GM23338 (cell line): ENCODE measurements around the gene AAMDC. TPM values are rescaled to one million over a fixed set of nuclear protein-coding genes. Genes with fewer than 3 reads are reported as not detected.
"Not testable (repeated sequence)": the region's sequence is repeated elsewhere in the genome, so short reads cannot be mapped to it uniquely, and the experiment has no call there.

Source experiments
- ATAC-seq: fragments of 200-7000 bp; cut with Tn5 transposase; 3 replicates; pipeline ENCODE4 v1.9.1; 2020
- DNase-seq: peaks from one replicate; pipeline ENCODE4 v3.0.0-alpha.2; 2015; ENCODE audit warnings: low spot score
- H2AFZ ChIP-seq: fragments of 200-600 bp; sonication (generic); 2 replicates; pipeline ENCODE4 v1.8.0; 2016; ENCODE audit warnings: antibody characterized with exemption, mild to moderate bottlenecking, moderate library complexity
- H3F3A ChIP-seq: fragments of 200-600 bp; sonication (generic); replicated peaks from 2 replicates; pipeline ENCODE4 v1.8.0; 2017; ENCODE audit warnings: antibody characterized with exemption, mixed run types, low read depth
- H3K27ac ChIP-seq: fragments of 200-600 bp; sonication (generic); 2 replicates; pipeline ENCODE4 v1.6.1; 2016; ENCODE audit warnings: low read depth
- H3K27me3 ChIP-seq: fragments of 200-600 bp; sonication (generic); 2 replicates; pipeline ENCODE4 v1.8.0; 2016; ENCODE audit warnings: mild to moderate bottlenecking, mixed run types, moderate library complexity; ENCODE audit not compliant: insufficient read depth
- H3K36me3 ChIP-seq: fragments of 200-600 bp; sonication (generic); 2 replicates; pipeline ENCODE4 v1.8.0; 2016; ENCODE audit warnings: mild to moderate bottlenecking; ENCODE audit not compliant: insufficient read depth
- H3K4me1 ChIP-seq: fragments of 200-600 bp; sonication (generic); 2 replicates; pipeline ENCODE4 v1.8.0; 2016; ENCODE audit warnings: mild to moderate bottlenecking, moderate library complexity; ENCODE audit not compliant: insufficient read depth
- H3K4me2 ChIP-seq: fragments of 200-600 bp; sonication (generic); 2 replicates; pipeline ENCODE4 v1.7.1; 2017; ENCODE audit warnings: mixed run types
- H3K4me3 ChIP-seq: fragments of 200-600 bp; sonication (generic); 2 replicates; pipeline ENCODE4 v1.6.1; 2016; ENCODE audit warnings: mixed run types
- H3K79me2 ChIP-seq: fragments of 200-600 bp; sonication (generic); replicated peaks from 2 replicates; pipeline ENCODE4 v1.8.0; 2017; ENCODE audit warnings: mild to moderate bottlenecking; ENCODE audit not compliant: insufficient read depth
- H3K9me2 ChIP-seq: fragments of 200-600 bp; sonication (generic); 2 replicates; pipeline ENCODE4 v1.8.0; 2017; ENCODE audit not compliant: insufficient read depth
- H4K20me1 ChIP-seq: fragments of 200-600 bp; sonication (generic); replicated peaks from 2 replicates; pipeline ENCODE4 v1.8.0; 2017; ENCODE audit warnings: mild to moderate bottlenecking; ENCODE audit not compliant: insufficient read depth
- H3K27ac Mint-ChIP-seq: 2 replicates; pipeline ENCODE4 v1.8.0; 2020; ENCODE audit warnings: inconsistent platforms, mild to moderate bottlenecking, moderate library complexity, mixed read lengths
- H3K27me3 Mint-ChIP-seq: 3 replicates; pipeline ENCODE4 v1.8.0; 2022; ENCODE audit warnings: low read depth, mild to moderate bottlenecking, moderate library complexity, mixed read lengths, inconsistent platforms; ENCODE audit not compliant: insufficient read depth, poor library complexity
- H3K36me3 Mint-ChIP-seq: 3 replicates; pipeline ENCODE4 v1.8.0; 2021; ENCODE audit warnings: low read depth, mild to moderate bottlenecking, inconsistent platforms, moderate library complexity, mixed read lengths
- H3K4me1 Mint-ChIP-seq: 3 replicates; pipeline ENCODE4 v1.8.0; 2020; ENCODE audit warnings: mild to moderate bottlenecking, inconsistent platforms, mixed read lengths
- H3K4me3 Mint-ChIP-seq: 3 replicates; pipeline ENCODE4 v1.8.0; 2021; ENCODE audit warnings: moderate library complexity, mild to moderate bottlenecking, inconsistent platforms, mixed read lengths
- H3K9me3 Mint-ChIP-seq: 3 replicates; pipeline ENCODE4 v1.8.0; 2020; ENCODE audit warnings: moderate library complexity, mild to moderate bottlenecking, inconsistent platforms, mixed read lengths
- EZH2 ChIP-seq: fragments of 200-600 bp; sonication (generic); IDR thresholded peaks from one replicate; pipeline ENCODE4 v1.8.0; 2017; ENCODE audit warnings: antibody characterized with exemption, mild to moderate bottlenecking, low read depth; ENCODE audit not compliant: unreplicated experiment
- EZH2phosphoT487 ChIP-seq: fragments of 200-600 bp; sonication (generic); IDR thresholded peaks from one replicate; pipeline ENCODE4 v1.8.1; 2018; ENCODE audit warnings: antibody characterized with exemption; ENCODE audit not compliant: unreplicated experiment
- JUNB ChIP-seq: IDR thresholded peaks from one replicate; pipeline ENCODE4 v1.6.1; 2016; ENCODE audit warnings: antibody characterized with exemption; ENCODE audit not compliant: unreplicated experiment
- NANOG ChIP-seq: IDR thresholded peaks from 2 replicates; pipeline ENCODE4 v1.6.1; 2016; ENCODE audit warnings: antibody characterized with exemption, borderline replicate concordance
- POLR2AphosphoS5 ChIP-seq: IDR thresholded peaks from 2 replicates; pipeline ENCODE4 v1.6.1; 2016; ENCODE audit warnings: antibody characterized with exemption, low read depth
- ZNF331 ChIP-seq: fragments of 250-450 bp; sonication (Bioruptor Pico); IDR thresholded peaks from 2 replicates; pipeline ENCODE4 v1.5.0; 2020; ENCODE audit warnings: low read depth, mild to moderate bottlenecking, moderate library complexity
- polyA plus RNA-seq: library from polyadenylated mRNA; unstranded; fragments of >200 nt; fragmentation: Nextera tagmentation; extraction: Ambion mirVana; gene quantifications from 2 replicates; pipeline ENCODE4 v1.2.1, GENCODE V29; 2016
- total RNA-seq: library from RNA; depleted of rRNA; stranded (reverse); fragments of >200 nt; shearing (Covaris generic); gene quantifications from 2 replicates; pipeline ENCODE4 v1.2.3, GENCODE V29; 2014
- TF ChIP-seq, protein P1 (sequence below): fragments of 250-450 bp; sonication (Bioruptor Pico); IDR thresholded peaks from 2 replicates; pipeline ENCODE4 v1.5.0; 2020; ENCODE audit warnings: mild to moderate bottlenecking, moderate library complexity
- TF ChIP-seq, protein P2 (sequence below): IDR thresholded peaks from 2 replicates; pipeline ENCODE4 v1.6.1; 2016; ENCODE audit warnings: antibody characterized with exemption

Gene AAMDC
- total and polyA plus RNA-seq, 2 experiments from 2014 or later = 5.3 to 50.2 TPM

DNA sequence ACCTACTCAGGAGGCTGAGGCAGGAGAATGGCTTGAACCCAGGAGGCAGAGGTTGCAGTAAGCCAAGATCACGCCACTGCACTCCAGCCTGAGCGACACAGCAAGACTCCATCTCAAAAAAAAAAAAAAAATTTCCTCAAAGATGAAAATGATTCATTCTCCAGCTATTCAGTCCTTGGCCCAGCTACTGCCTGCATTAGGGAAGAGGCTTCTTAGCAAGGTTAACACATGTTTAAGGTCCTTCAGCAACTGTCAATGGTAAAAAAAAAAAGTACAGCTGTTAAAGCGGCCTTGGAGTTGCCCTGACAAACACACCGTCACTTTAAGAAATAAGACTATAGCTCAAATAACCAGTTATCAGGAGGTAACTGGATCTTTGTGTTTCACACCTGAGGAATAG is 57.3 kb downstream of the AAMDC start:
- H4K20me1 ChIP-seq, H3K27ac Mint-ChIP-seq, DNase-seq, H3K27me3 Mint-ChIP-seq, H3K4me1 ChIP-seq, H3K4me3 Mint-ChIP-seq, H3F3A ChIP-seq, H3K9me2 ChIP-seq, ATAC-seq, H3K36me3 ChIP-seq, H3K79me2 ChIP-seq, H3K27ac ChIP-seq, H3K9me3 Mint-ChIP-seq, H2AFZ ChIP-seq, H3K36me3 Mint-ChIP-seq, H3K4me2 ChIP-seq, H3K27me3 ChIP-seq, H3K4me3 ChIP-seq: not testable (repeated sequence)
- peaks cover 14% of the 10 kb centered on the region for H3K4me1 Mint-ChIP-seq

DNA sequence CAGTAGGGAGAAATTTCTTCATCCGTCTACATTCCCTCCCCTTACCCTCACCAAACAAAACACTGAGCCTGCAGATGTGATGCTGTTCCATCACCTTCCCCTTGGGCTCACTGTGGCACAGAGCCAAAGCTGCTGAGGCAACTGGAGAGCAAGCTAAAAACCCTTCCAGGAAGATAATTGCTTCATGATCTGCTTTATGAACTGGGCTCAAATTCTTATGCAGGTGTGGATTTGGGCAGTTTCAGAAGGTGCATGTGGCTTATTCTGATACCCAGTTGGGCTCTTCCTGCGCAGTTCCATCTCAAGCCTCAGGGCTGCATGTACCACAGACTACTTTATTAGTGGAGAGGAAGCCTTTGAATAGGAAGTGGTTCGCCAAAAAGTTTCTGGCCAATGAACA is 58.3 kb downstream of the AAMDC start:
- Mint-ChIP-seq H3K27ac (no peak overlapping the region), H3K27me3 (no peaks in the 10 kb centered on the region), H3K4me1 (peaks cover 14% of the 10 kb centered on the region), H3K36me3 (no peaks in the 10 kb centered on the region; the same call in 2 of the 3 replicates), H3K9me3 (no peaks in the 10 kb centered on the region), H3K4me3 (no peak overlapping the region)
- Histone ChIP-seq H3K36me3 (peaks cover 4% of the 10 kb centered on the region; the same call in 1 of the 2 replicates), H3K4me1 (peaks cover 9% of the 10 kb centered on the region; the same call in 1 of the 2 replicates), H3K4me2 (no peak overlapping the region), H4K20me1 (no peaks in the 10 kb centered on the region; the same call in 1 of the 2 replicates), H3K27me3 (no peaks in the 10 kb centered on the region), H3K4me3 (no peak overlapping the region), H3F3A (no peaks in the 10 kb centered on the region), H3K9me2 (no peaks in the 10 kb centered on the region), H3K79me2 (no peaks in the 10 kb centered on the region), H2AFZ (no peak overlapping the region), H3K27ac (no peak overlapping the region)
- no peak for DNase-seq
- no peak for ATAC-seq
- TF ChIP-seq JUNB (no peak), NANOG (no peak), POLR2AphosphoS5 (no peak), EZH2 (no peak), ZNF331 (CRISPR knock-in tag) (no peak), EZH2phosphoT487 (no peak)
- TF ChIP-seq, protein P1, sequence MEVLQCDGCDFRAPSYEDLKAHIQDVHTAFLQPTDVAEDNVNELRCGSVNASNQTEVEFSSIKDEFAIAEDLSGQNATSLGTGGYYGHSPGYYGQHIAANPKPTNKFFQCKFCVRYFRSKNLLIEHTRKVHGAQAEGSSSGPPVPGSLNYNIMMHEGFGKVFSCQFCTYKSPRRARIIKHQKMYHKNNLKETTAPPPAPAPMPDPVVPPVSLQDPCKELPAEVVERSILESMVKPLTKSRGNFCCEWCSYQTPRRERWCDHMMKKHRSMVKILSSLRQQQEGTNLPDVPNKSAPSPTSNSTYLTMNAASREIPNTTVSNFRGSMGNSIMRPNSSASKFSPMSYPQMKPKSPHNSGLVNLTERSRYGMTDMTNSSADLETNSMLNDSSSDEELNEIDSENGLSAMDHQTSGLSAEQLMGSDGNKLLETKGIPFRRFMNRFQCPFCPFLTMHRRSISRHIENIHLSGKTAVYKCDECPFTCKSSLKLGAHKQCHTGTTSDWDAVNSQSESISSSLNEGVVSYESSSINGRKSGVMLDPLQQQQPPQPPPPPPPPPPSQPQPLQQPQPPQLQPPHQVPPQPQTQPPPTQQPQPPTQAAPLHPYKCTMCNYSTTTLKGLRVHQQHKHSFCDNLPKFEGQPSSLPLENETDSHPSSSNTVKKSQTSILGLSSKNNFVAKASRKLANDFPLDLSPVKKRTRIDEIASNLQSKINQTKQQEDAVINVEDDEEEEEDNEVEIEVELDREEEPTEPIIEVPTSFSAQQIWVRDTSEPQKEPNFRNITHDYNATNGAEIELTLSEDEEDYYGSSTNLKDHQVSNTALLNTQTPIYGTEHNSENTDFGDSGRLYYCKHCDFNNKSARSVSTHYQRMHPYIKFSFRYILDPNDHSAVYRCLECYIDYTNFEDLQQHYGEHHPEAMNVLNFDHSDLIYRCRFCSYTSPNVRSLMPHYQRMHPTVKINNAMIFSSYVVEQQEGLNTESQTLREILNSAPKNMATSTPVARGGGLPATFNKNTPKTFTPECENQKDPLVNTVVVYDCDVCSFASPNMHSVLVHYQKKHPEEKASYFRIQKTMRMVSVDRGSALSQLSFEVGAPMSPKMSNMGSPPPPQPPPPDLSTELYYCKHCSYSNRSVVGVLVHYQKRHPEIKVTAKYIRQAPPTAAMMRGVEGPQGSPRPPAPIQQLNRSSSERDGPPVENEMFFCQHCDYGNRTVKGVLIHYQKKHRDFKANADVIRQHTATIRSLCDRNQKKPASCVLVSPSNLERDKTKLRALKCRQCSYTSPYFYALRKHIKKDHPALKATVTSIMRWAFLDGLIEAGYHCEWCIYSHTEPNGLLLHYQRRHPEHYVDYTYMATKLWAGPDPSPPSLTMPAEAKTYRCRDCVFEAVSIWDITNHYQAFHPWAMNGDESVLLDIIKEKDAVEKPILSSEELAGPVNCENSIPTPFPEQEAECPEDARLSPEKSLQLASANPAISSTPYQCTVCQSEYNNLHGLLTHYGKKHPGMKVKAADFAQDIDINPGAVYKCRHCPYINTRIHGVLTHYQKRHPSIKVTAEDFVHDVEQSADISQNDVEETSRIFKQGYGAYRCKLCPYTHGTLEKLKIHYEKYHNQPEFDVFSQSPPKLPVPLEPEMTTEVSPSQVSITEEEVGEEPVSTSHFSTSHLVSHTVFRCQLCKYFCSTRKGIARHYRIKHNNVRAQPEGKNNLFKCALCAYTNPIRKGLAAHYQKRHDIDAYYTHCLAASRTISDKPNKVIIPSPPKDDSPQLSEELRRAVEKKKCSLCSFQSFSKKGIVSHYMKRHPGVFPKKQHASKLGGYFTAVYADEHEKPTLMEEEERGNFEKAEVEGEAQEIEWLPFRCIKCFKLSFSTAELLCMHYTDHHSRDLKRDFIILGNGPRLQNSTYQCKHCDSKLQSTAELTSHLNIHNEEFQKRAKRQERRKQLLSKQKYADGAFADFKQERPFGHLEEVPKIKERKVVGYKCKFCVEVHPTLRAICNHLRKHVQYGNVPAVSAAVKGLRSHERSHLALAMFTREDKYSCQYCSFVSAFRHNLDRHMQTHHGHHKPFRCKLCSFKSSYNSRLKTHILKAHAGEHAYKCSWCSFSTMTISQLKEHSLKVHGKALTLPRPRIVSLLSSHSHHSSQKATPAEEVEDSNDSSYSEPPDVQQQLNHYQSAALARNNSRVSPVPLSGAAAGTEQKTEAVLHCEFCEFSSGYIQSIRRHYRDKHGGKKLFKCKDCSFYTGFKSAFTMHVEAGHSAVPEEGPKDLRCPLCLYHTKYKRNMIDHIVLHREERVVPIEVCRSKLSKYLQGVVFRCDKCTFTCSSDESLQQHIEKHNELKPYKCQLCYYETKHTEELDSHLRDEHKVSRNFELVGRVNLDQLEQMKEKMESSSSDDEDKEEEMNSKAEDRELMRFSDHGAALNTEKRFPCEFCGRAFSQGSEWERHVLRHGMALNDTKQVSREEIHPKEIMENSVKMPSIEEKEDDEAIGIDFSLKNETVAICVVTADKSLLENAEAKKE (CRISPR knock-in tag) = no peak
- TF ChIP-seq, protein P2, sequence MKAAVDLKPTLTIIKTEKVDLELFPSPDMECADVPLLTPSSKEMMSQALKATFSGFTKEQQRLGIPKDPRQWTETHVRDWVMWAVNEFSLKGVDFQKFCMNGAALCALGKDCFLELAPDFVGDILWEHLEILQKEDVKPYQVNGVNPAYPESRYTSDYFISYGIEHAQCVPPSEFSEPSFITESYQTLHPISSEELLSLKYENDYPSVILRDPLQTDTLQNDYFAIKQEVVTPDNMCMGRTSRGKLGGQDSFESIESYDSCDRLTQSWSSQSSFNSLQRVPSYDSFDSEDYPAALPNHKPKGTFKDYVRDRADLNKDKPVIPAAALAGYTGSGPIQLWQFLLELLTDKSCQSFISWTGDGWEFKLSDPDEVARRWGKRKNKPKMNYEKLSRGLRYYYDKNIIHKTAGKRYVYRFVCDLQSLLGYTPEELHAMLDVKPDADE = no peak
